GM12878 (cell line): ENCODE results near the gene CAPN2. TPM values are rescaled to one million over a fixed set of nuclear protein-coding genes. Genes with fewer than 3 reads are reported as not detected.

ENCODE experiments used
- ATAC-seq: fragments of 200-7000 bp; cut with Tn5 transposase; 3 replicates; pipeline ENCODE4 v1.9.1; 2020; ENCODE audit warnings: mild to moderate bottlenecking, moderate library complexity
- BruUV-seq: library from RNA; stranded (reverse); fragments of 400-500 nt; replicated peaks from 2 replicates; lab custom pipeline; 2021; lab: Mats Ljungman, UMichigan
- CTCF ChIA-PET: fragments of 300-600 bp; sonication (Branson Sonifier 250); formaldehyde crosslinking; extraction: SDS; loops from one replicate; lab custom pipeline; 2021; ENCODE audit warnings: inconsistent platforms; lab: Yijun Ruan, JAX
- POLR2A ChIA-PET: fragments of 350-600 bp; formaldehyde crosslinking; extraction: SDS; loops from one replicate; lab custom pipeline; 2021; ENCODE audit warnings: inconsistent platforms; lab: Charles Lee
- RAD21 ChIA-PET: fragments of 300-600 bp; sonication (Branson Sonifier 250); formaldehyde crosslinking; loops from one replicate; lab custom pipeline; 2023; ENCODE audit warnings: antibody characterized with exemption; ENCODE audit not compliant: unreplicated experiment; lab: Charles Lee
- SMC1A ChIA-PET: fragments of 300-600 bp; sonication (Branson Sonifier 250); formaldehyde crosslinking; loops from one replicate; lab custom pipeline; 2023; ENCODE audit not compliant: unreplicated experiment, uncharacterized antibody; lab: Charles Lee
- DNase-seq: peaks from one replicate; pipeline ENCODE4 v3.0.0-alpha.2; 2011; ENCODE audit warnings: low read depth, low spot score
- FAIRE-seq: peaks from 3 replicates; lab custom pipeline; 2011; peaks lifted over from hg19 to GRCh38; lab: Jason Lieb, UNC
- H2AFZ ChIP-seq: 2 replicates; pipeline ENCODE4 v1.6.0; 2011; ENCODE audit warnings: low read depth, low read length, control low read depth; ENCODE audit not compliant: control insufficient read depth
- H3K27ac ChIP-seq: 2 replicates; pipeline ENCODE4 v1.5.1; 2011; ENCODE audit warnings: control low read depth; ENCODE audit not compliant: control insufficient read depth, insufficient read depth
- H3K27me3 ChIP-seq, 2 experiments: replicated peaks in 1 of 2; 2 replicates each; pipeline versions ENCODE4 v1.6.0 to v1.6.1; 2011; ENCODE audit warnings: low read length in 1 of 2; ENCODE audit not compliant: control insufficient read depth in 2 of 2, insufficient read depth in 2 of 2
- H3K36me3 ChIP-seq, 2 experiments: 2 replicates each; pipeline ENCODE4 v1.5.1; 2011; ENCODE audit warnings: low read length in 1 of 2; ENCODE audit not compliant: control insufficient read depth in 2 of 2, insufficient read depth in 2 of 2
- H3K4me1 ChIP-seq: 2 replicates; pipeline ENCODE4 v1.6.1; 2011; ENCODE audit warnings: mild to moderate bottlenecking, low read length, moderate library complexity, mixed read lengths; ENCODE audit not compliant: control insufficient read depth, insufficient read depth
- H3K4me2 ChIP-seq: 2 replicates; pipeline ENCODE4 v1.6.0; 2011; ENCODE audit warnings: control low read depth; ENCODE audit not compliant: control insufficient read depth, insufficient read depth
- H3K4me3 ChIP-seq: fragments of 200-600 bp; sonication (generic); 2 replicates; pipeline ENCODE4 v1.5.1; 2016
- H3K79me2 ChIP-seq: 2 replicates; pipeline ENCODE4 v1.6.0; 2011; ENCODE audit warnings: low read length; ENCODE audit not compliant: control insufficient read depth, insufficient read depth
- H3K9ac ChIP-seq: 2 replicates; pipeline ENCODE4 v1.8.0; 2011; ENCODE audit warnings: low read length, control low read depth, mixed read lengths; ENCODE audit not compliant: control insufficient read depth, insufficient read depth
- H3K9me3 ChIP-seq: replicated peaks from 3 replicates; pipeline ENCODE4 v1.5.1; 2011; ENCODE audit warnings: mild to moderate bottlenecking, low read length; ENCODE audit not compliant: control insufficient read depth, insufficient read depth
- H4K20me1 ChIP-seq: 2 replicates; pipeline ENCODE4 v1.6.0; 2011; ENCODE audit not compliant: control insufficient read depth, insufficient read depth
- ATF7 ChIP-seq: fragments of 450-650 bp; IDR thresholded peaks from 2 replicates; pipeline ENCODE4 v1.6.1; 2016; ENCODE audit warnings: low read depth, mild to moderate bottlenecking
- BCLAF1 ChIP-seq: fragments of 450-650 bp; IDR thresholded peaks from 2 replicates; pipeline ENCODE4 v1.6.1; 2017; ENCODE audit warnings: antibody characterized with exemption, mild to moderate bottlenecking, moderate library complexity
- CBX3 ChIP-seq: fragments of 200-600 bp; sonication (generic); IDR thresholded peaks from 2 replicates; pipeline ENCODE4 v1.6.1; 2016; ENCODE audit warnings: low read depth, borderline replicate concordance
- CHD2 ChIP-seq: IDR thresholded peaks from 2 replicates; pipeline ENCODE4 v1.6.1; 2011; ENCODE audit warnings: low read depth, low read length, improper control_type of control experiment, borderline replicate concordance
- CREB1 ChIP-seq: IDR thresholded peaks from 2 replicates; pipeline ENCODE4 v1.6.1; 2012; ENCODE audit warnings: low read depth, mild to moderate bottlenecking, inconsistent platforms
- HDAC2 ChIP-seq: fragments of 200-600 bp; sonication (generic); IDR thresholded peaks from 2 replicates; pipeline ENCODE4 v1.6.1; 2017
- JUNB ChIP-seq: IDR thresholded peaks from 2 replicates; pipeline ENCODE4 v1.6.1; 2016; ENCODE audit warnings: antibody characterized with exemption, mild to moderate bottlenecking
- JUND ChIP-seq: IDR thresholded peaks from 2 replicates; pipeline ENCODE4 v1.6.1; 2012; ENCODE audit warnings: low read depth, mild to moderate bottlenecking, low read length, improper control_type of control experiment, moderate library complexity
- MTA3 ChIP-seq: IDR thresholded peaks from 2 replicates; pipeline ENCODE4 v1.6.1; 2012; ENCODE audit warnings: low read length, inconsistent platforms, borderline replicate concordance
- MYB ChIP-seq: fragments of 150-350 bp; IDR thresholded peaks from 2 replicates; pipeline ENCODE4 v1.6.1; 2014; ENCODE audit warnings: mild to moderate bottlenecking, low read depth, low read length, borderline replicate concordance
- NFIC ChIP-seq: IDR thresholded peaks from 2 replicates; pipeline ENCODE4 v1.6.1; 2012; ENCODE audit warnings: low read depth, mild to moderate bottlenecking, inconsistent platforms, low read length, moderate library complexity
- NR2F1 ChIP-seq: fragments of 450-650 bp; conservative IDR thresholded peaks from 2 replicates; pipeline ENCODE4 v1.6.1; 2017; ENCODE audit warnings: mild to moderate bottlenecking
- POLR2AphosphoS5 ChIP-seq: IDR thresholded peaks from 2 replicates; pipeline ENCODE4 v1.6.1; 2011; ENCODE audit warnings: mild to moderate bottlenecking, low read length, inconsistent platforms
- PRDM15 ChIP-seq: fragments of 450-650 bp; formaldehyde crosslinking; IDR thresholded peaks from 2 replicates; pipeline ENCODE4 v1.4.0; 2020; ENCODE audit warnings: mild to moderate bottlenecking, moderate library complexity
- RCOR1 ChIP-seq: conservative IDR thresholded peaks from 2 replicates; pipeline ENCODE4 v1.6.1; 2012; ENCODE audit warnings: low read depth, low read length, improper control_type of control experiment
- ZNF207 ChIP-seq: fragments of 450-650 bp; IDR thresholded peaks from 2 replicates; pipeline ENCODE4 v1.6.1; 2014; ENCODE audit warnings: antibody characterized with exemption, mild to moderate bottlenecking, borderline replicate concordance
- ZNF384 ChIP-seq: IDR thresholded peaks from 2 replicates; pipeline ENCODE4 v1.6.1; 2012; ENCODE audit warnings: low read depth, mild to moderate bottlenecking, low read length, improper control_type of control experiment, borderline replicate concordance
- WGBS: methylation state at CpG from one replicate; pipeline ENCODE4 v1.1.6; 2016; ENCODE audit warnings: low lambda C conversion rate; ENCODE audit not compliant: insufficient replicate concordance, insufficient coverage; ENCODE audit errors: missing lambda C conversion rate; 5-methylcytosine and 5-hydroxymethylcytosine counted together
- in situ Hi-C: fragments of 300-500 bp; cut with MboI; formaldehyde crosslinking; loops from 9 replicates; pipeline ENCODE4 v1.14.3; 2018; ENCODE audit warnings: mixed read lengths
- intact Hi-C: fragments of 100-400 bp; cut with micrococcal nuclease; formaldehyde crosslinking; loops from one replicate; pipeline ENCODE4 v1.14.2; 2022; ENCODE audit not compliant: unreplicated experiment
- polyA plus RNA-seq, 11 experiments: library from polyadenylated mRNA; depleted of rRNA in 4 of 11; unstranded in 6 of 11; stranded (reverse) in 5 of 11; fragments of >200 nt; fragmentation: Nextera tagmentation in 4 of 11; fragmentation: Illumina TruSeq in 1 of 11; extraction: Ambion mirVana in 4 of 11; extraction: Trizol in 1 of 11; gene quantifications; 1 replicate in 1 of 11; 2 replicates in 10 of 11; pipeline versions ENCODE4 v1.2.1 to v1.2.3, GENCODE V29; 2011 to 2016; ENCODE audit warnings: inconsistent platforms in 2 of 11, missing spikeins in 2 of 11, low read depth in 1 of 11
- total RNA-seq, 4 experiments: library from RNA; depleted of rRNA in 3 of 4; stranded (reverse); fragments of >200 nt in 3 of 4; fragmentation: Illumina TruSeq in 1 of 4; extraction: Trizol in 1 of 4; gene quantifications; 2 replicates each; pipeline versions ENCODE4 v1.2.1 to v1.2.3, GENCODE V29; 2013 to 2021
- TF ChIP-seq, protein P1 (sequence below): IDR thresholded peaks from 2 replicates; pipeline ENCODE4 v1.6.1; 2011; ENCODE audit warnings: borderline replicate concordance, low read depth, mild to moderate bottlenecking, moderate library complexity, mixed read lengths, low read length; ENCODE audit not compliant: insufficient read depth; ENCODE audit errors: extremely low read length

Gene CAPN2
- total and polyA plus RNA-seq, 10 of the 15 experiments (the other 5 are each of a cell fraction or from before 2014, with no cell fraction given) = 6.0 to 21.4 (median 16.6) TPM

GRCh38 chr1:223691121-223691520, 21.2 kb upstream of the CAPN2 start:
- no peaks in the 10 kb centered on the region for H3K36me3 ChIP-seq
- TF ChIP-seq ZNF384 (no peak), ZNF207 (no peak), MTA3 (no peak), MYB (no peak), NR2F1 (no peak), RCOR1 (no peak), JUNB (no peak), HDAC2 (no peak), CREB1 (no peak), NFIC (no peak), POLR2AphosphoS5 (no peak), JUND (no peak), CBX3 (no peak), PRDM15 (CRISPR knock-in tag) (no peak), BCLAF1 (no peak), CHD2 (no peak), ATF7 (no peak)
- TF ChIP-seq, protein P1, sequence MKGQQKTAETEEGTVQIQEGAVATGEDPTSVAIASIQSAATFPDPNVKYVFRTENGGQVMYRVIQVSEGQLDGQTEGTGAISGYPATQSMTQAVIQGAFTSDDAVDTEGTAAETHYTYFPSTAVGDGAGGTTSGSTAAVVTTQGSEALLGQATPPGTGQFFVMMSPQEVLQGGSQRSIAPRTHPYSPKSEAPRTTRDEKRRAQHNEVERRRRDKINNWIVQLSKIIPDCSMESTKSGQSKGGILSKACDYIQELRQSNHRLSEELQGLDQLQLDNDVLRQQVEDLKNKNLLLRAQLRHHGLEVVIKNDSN = no peak
- BruUV-seq = no TSS peak
- no peak for FAIRE-seq
- no peak overlapping the region for H3K27ac ChIP-seq
- H3K79me2 ChIP-seq = no peaks in the 10 kb centered on the region
- ChIA-PET POLR2A (no interaction called here), CTCF (interaction anchor here (0.6 to 1.1 kb wide), 2 partner anchors 22 to 134 kb away, joined by 3 read pairs; no protein-coding TSS in a partner anchor), RAD21 (interaction anchor here (1.0 kb wide), 1 partner anchor 400 kb away, joined by 5 read pairs; no protein-coding TSS in a partner anchor), SMC1A (no interaction called here)
- no peaks in the 10 kb centered on the region for H3K4me1 ChIP-seq
- no peak overlapping the region for H3K4me3 ChIP-seq
- no peak overlapping the region for H3K9ac ChIP-seq
- in situ Hi-C loops (loop anchor here (5.0 to 10.0 kb wide), 2 partner anchors 361 to 644 kb away; partner anchors contain the start of gene NVL), intact Hi-C loops (loop anchor here (10.0 kb wide), 1 partner anchor 314 kb away; no protein-coding TSS in a partner anchor)
- H4K20me1 ChIP-seq = no peaks in the 10 kb centered on the region
- no peaks in the 10 kb centered on the region; a peak in 2 of 4 replicates for H3K27me3 ChIP-seq
- DNase-seq = no peak
- WGBS = 48% methylated on average over 4 of the region's 4 CpGs
- H2AFZ ChIP-seq = no peak overlapping the region
- no peaks in the 10 kb centered on the region for H3K9me3 ChIP-seq
- H3K4me2 ChIP-seq = no peak overlapping the region
- no peak for ATAC-seq
